GM21447 (cell line): ENCODE measurements around the gene IPO4.

Experiments used
- ATAC-seq: cut with Tn5 transposase; IDR thresholded peaks from one replicate; pipeline ENCODE4 v1.9.1; 2021; ENCODE audit not compliant: unreplicated experiment

Gene IPO4

GRCh38 chr14:24195186-24196070, 6.8 kb upstream of the IPO4 start, which contains the start of gene TM9SF1:
TM9SF1 (minus strand) TSS chr14:24195441; CDS start chr14:24195019, 422 bp downstream.
- peak; percentile 86 for ATAC-seq

- ATAC-seq, result no peak
Measured at GRCh38 chr14:24194873-24195185, 6.2 kb upstream of the IPO4 start.

- no peak for ATAC-seq
Measured at GRCh38 chr14:24194186-24194872, 5.7 kb upstream of the IPO4 start.

GRCh38 chr14:24192933-24193332, 4.3 kb upstream of the IPO4 start:
- no peak for ATAC-seq

GRCh38 chr14:24190416-24190815, 1.8 kb upstream of the IPO4 start:
- ATAC-seq, result no peak

GRCh38 chr14:24189460-24189859, 844 bp upstream of the IPO4 start:
- no peak for ATAC-seq

- ATAC-seq, result no peak
Measured at GRCh38 chr14:24189059-24189375, 401 bp upstream of the IPO4 start.

- ATAC-seq, result no peak
Measured at GRCh38 chr14:24187539-24187915, 1.1 kb downstream of the IPO4 start.

- ATAC-seq, result no peak
Measured at GRCh38 chr14:24186831-24187538, 1.6 kb downstream of the IPO4 start.

GRCh38 chr14:24185741-24186140, 2.9 kb downstream of the IPO4 start:
- no peak for ATAC-seq

- no peak for ATAC-seq
Measured at GRCh38 chr14:24185026-24185425, 3.6 kb downstream of the IPO4 start.

- ATAC-seq, result no peak
Measured at GRCh38 chr14:24184104-24184970, 4.3 kb downstream of the IPO4 start.

- no peak for ATAC-seq
Measured at GRCh38 chr14:24183014-24183481, 5.6 kb downstream of the IPO4 start.

GRCh38 chr14:24182110-24182882, 6.3 kb downstream of the IPO4 start:
- no peak for ATAC-seq

- ATAC-seq, result no peak
Measured at GRCh38 chr14:24181371-24182077, 7.1 kb downstream of the IPO4 start.

GRCh38 chr14:24179961-24180796, 8.4 kb downstream of the IPO4 start:
- ATAC-seq, result no peak

- no peak for ATAC-seq
Measured at GRCh38 chr14:24179294-24179960, 9.2 kb downstream of the IPO4 start.
